A673 (cell line): ENCODE measurements around the gene VSIG2. TPM values are rescaled to one million over a fixed set of nuclear protein-coding genes. Genes with fewer than 3 reads are reported as not detected.

Experiments used
- BruUV-seq: library from RNA; stranded (reverse); fragments of 400-500 nt; replicated peaks from 2 replicates; lab custom pipeline; 2021; lab: Mats Ljungman, UMichigan
- CTCF ChIA-PET: fragments of 300-600 bp; sonication (Branson Sonifier 250); formaldehyde crosslinking; loops from one replicate; lab custom pipeline; 2022; ENCODE audit warnings: antibody characterized with exemption; lab: Charles Lee
- POLR2A ChIA-PET: fragments of 300-600 bp; sonication (Branson Sonifier 250); formaldehyde crosslinking; loops from one replicate; lab custom pipeline; 2022; ENCODE audit warnings: antibody characterized with exemption; ENCODE audit not compliant: low non-redundant PET; lab: Charles Lee
- DNase-seq: peaks from one replicate; pipeline ENCODE4 v3.0.0-alpha.2; 2015; ENCODE audit warnings: low spot score
- H3K27ac ChIP-seq: fragments of 200-600 bp; sonication (generic); 2 replicates; pipeline ENCODE4 v1.5.1; 2016; ENCODE audit warnings: mixed run types, low read depth, mild to moderate bottlenecking, mixed read lengths, antibody characterized with exemption, low read length; ENCODE audit not compliant: poor library complexity, severe bottlenecking
- H3K27me3 ChIP-seq: fragments of 200-600 bp; sonication (generic); replicated peaks from 2 replicates; pipeline ENCODE4 v1.6.1; 2017; ENCODE audit warnings: mixed run types, low read depth, mild to moderate bottlenecking, mixed read lengths, antibody characterized with exemption, low read length; ENCODE audit not compliant: insufficient read depth, poor library complexity
- H3K36me3 ChIP-seq: fragments of 200-600 bp; sonication (generic); 2 replicates; pipeline ENCODE4 v1.6.1; 2016; ENCODE audit warnings: mixed run types, mild to moderate bottlenecking, mixed read lengths, antibody characterized with exemption, low read length; ENCODE audit not compliant: insufficient read depth, poor library complexity, severe bottlenecking
- H3K4me1 ChIP-seq: fragments of 200-600 bp; sonication (generic); 2 replicates; pipeline ENCODE4 v1.6.1; 2017; ENCODE audit warnings: mixed run types, mild to moderate bottlenecking, mixed read lengths, antibody characterized with exemption, low read length; ENCODE audit not compliant: insufficient read depth, poor library complexity, severe bottlenecking
- H3K4me3 ChIP-seq: fragments of 200-600 bp; sonication (generic); 2 replicates; pipeline ENCODE4 v1.5.1; 2016; ENCODE audit warnings: low read depth, mixed run types, mild to moderate bottlenecking, mixed read lengths, low read length; ENCODE audit not compliant: poor library complexity, severe bottlenecking
- H3K9me3 ChIP-seq: fragments of 200-600 bp; sonication (generic); 2 replicates; pipeline ENCODE4 v1.6.1; 2016; ENCODE audit warnings: mixed run types, low read depth, mild to moderate bottlenecking, mixed read lengths, antibody characterized with exemption, low read length; ENCODE audit not compliant: poor library complexity, severe bottlenecking
- EZH2 ChIP-seq: fragments of 200-600 bp; sonication (generic); IDR thresholded peaks from 2 replicates; pipeline ENCODE4 v1.6.1; 2017; ENCODE audit warnings: borderline replicate concordance, low read depth, mild to moderate bottlenecking, mixed read lengths, antibody characterized with exemption, low read length; ENCODE audit not compliant: poor library complexity, severe bottlenecking
- intact Hi-C: fragments of 100-400 bp; cut with micrococcal nuclease; formaldehyde crosslinking; loops from one replicate; pipeline ENCODE4 v1.10.0; 2022; ENCODE audit not compliant: unreplicated experiment
- total RNA-seq: library from RNA; stranded (reverse); gene quantifications from 2 replicates; pipeline ENCODE4 v1.2.3, GENCODE V29; 2021
- TF ChIP-seq, protein P1 (sequence below): fragments of 300-800, 200-600 bp; sonication (generic); conservative IDR thresholded peaks from 2 replicates; pipeline ENCODE4 v1.5.1; 2017; ENCODE audit warnings: low read depth, mild to moderate bottlenecking, antibody characterized with exemption, low read length, moderate library complexity, mixed read lengths

Gene VSIG2
- total RNA-seq, 1 experiment from 2014 or later, result not detected

DNA sequence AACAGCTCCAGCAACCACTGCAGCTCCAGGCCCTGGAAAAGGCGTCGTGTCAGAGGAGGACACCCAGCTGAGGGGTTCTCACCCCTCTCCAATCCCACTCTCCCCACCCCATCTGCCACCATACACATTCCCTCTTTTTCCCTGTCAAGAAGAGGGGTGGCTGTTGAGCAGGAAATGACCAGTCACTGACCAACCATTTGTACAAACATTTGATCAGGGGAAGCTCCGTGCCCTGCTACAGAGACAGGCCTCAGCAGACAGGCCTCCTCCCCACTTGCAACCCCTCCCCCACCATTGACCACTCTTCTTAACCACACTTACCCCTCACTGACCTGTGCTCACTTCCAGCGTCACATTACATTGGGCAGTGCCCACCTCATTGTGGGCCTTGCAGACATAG is 2.3 kb upstream of the VSIG2 start:
- H3K4me1 ChIP-seq, result no peaks in the 10 kb centered on the region
- TF ChIP-seq EZH2, result no peak
- TF ChIP-seq, protein P1, sequence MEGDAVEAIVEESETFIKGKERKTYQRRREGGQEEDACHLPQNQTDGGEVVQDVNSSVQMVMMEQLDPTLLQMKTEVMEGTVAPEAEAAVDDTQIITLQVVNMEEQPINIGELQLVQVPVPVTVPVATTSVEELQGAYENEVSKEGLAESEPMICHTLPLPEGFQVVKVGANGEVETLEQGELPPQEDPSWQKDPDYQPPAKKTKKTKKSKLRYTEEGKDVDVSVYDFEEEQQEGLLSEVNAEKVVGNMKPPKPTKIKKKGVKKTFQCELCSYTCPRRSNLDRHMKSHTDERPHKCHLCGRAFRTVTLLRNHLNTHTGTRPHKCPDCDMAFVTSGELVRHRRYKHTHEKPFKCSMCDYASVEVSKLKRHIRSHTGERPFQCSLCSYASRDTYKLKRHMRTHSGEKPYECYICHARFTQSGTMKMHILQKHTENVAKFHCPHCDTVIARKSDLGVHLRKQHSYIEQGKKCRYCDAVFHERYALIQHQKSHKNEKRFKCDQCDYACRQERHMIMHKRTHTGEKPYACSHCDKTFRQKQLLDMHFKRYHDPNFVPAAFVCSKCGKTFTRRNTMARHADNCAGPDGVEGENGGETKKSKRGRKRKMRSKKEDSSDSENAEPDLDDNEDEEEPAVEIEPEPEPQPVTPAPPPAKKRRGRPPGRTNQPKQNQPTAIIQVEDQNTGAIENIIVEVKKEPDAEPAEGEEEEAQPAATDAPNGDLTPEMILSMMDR, result no peak
- no peaks in the 10 kb centered on the region for H3K27me3 ChIP-seq
- no TSS peak for BruUV-seq
- DNase-seq, result no peak
- no peak overlapping the region for H3K27ac ChIP-seq
- H3K4me3 ChIP-seq, result no peak overlapping the region
- intact Hi-C loops, result no loop called here
- POLR2A ChIA-PET, result no interaction called here
- no peaks in the 10 kb centered on the region for H3K36me3 ChIP-seq
- CTCF ChIA-PET, result no interaction called here
- no peaks in the 10 kb centered on the region for H3K9me3 ChIP-seq

DNA sequence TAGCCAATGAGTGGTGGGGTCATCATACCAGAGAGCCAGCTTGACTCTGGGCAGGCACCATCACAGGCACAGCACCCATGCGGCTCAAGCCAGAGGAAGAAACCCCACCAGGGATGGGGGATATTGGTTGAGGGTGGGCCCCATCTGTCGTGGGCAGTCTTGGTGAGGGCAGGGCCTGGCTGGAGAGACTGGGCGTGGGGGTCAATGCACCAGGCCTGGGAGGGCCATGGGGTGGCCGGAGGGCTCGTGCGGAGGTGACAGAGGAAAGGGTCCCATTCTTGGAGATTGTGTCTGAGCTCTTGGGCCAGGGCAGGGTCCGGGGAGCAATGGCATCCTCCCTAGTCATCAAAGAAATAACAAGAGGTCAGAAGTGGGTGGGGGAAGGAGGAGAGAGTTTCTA is 1.6 kb upstream of the VSIG2 start:
- no peaks in the 10 kb centered on the region for H3K4me1 ChIP-seq
- no TSS peak for BruUV-seq
- intact Hi-C loops, result no loop called here
- POLR2A ChIA-PET, result no interaction called here
- no peak overlapping the region for H3K27ac ChIP-seq
- no peaks in the 10 kb centered on the region for H3K9me3 ChIP-seq
- H3K4me3 ChIP-seq, result no peak overlapping the region
- no peaks in the 10 kb centered on the region for H3K36me3 ChIP-seq
- H3K27me3 ChIP-seq, result no peaks in the 10 kb centered on the region
- no peak for TF ChIP-seq EZH2
- TF ChIP-seq, protein P1, result no peak
- no peak for DNase-seq
- CTCF ChIA-PET, result interaction anchor here (0.6 to 1.4 kb wide), 2 partner anchors 9 to 80 kb away, joined by 5 to 8 read pairs; partner anchors contain the start of gene SPA17

DNA sequence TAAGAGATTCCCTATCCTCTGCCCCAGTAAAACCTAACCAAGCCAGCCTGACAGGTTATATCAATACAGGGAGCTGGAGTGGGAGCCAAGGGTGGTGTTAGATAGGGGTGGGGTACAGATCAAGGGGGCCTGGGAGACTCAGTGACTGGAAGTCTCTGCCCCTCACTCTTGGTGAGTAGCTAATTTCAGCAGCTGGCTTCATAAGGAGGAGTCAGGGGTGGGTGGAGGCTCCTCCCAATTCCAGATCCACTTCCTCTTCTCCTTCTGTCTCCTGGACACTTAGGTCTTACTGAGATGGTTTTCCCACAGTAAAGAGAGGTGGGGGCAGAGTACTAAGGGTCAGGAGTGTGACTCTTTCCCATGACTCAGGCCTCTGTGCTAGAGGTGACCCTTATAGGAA is 1.1 kb upstream of the VSIG2 start:
- Histone ChIP-seq H3K9me3 (no peaks in the 10 kb centered on the region), H3K4me1 (no peaks in the 10 kb centered on the region), H3K36me3 (no peaks in the 10 kb centered on the region), H3K27me3 (no peaks in the 10 kb centered on the region), H3K4me3 (no peak overlapping the region), H3K27ac (no peak overlapping the region)
- intact Hi-C loops, result no loop called here
- ChIA-PET CTCF (interaction anchor here (0.6 to 1.4 kb wide), 2 partner anchors 10 to 79 kb away, joined by 5 to 8 read pairs; partner anchors contain the start of gene SPA17), POLR2A (interaction anchor here (1.1 kb wide), 1 partner anchor 49 kb away, joined by 3 read pairs; no protein-coding TSS in a partner anchor)
- no peak for DNase-seq
- BruUV-seq, result no TSS peak
- TF ChIP-seq, protein P1, result no peak
- no peak for TF ChIP-seq EZH2
